Endothelial cell of umbilical vein (primary cell): Measurements from ENCODE around the gene BTG1. TPM values are rescaled to one million over a fixed set of nuclear protein-coding genes. Genes with fewer than 3 reads are reported as not detected.

Experiments
- BruUV-seq: library from RNA; stranded (reverse); fragments of 400-500 nt; replicated peaks from 2 replicates; lab custom pipeline; 2021; lab: Mats Ljungman, UMichigan
- CTCF ChIA-PET: fragments of 300-600, 350-600 bp; sonication (Branson Sonifier 250); formaldehyde crosslinking; loops from one replicate; lab custom pipeline; 2021; ENCODE audit warnings: antibody characterized with exemption, inconsistent platforms; lab: Charles Lee
- POLR2A ChIA-PET: fragments of 300-600, 350-600 bp; sonication (Branson Sonifier 250); formaldehyde crosslinking; loops from one replicate; lab custom pipeline; 2021; ENCODE audit warnings: antibody characterized with exemption, inconsistent platforms; lab: Charles Lee
- DNase-seq: peaks from one replicate; pipeline ENCODE4 v3.0.0-alpha.2; 2011; ENCODE audit warnings: low read depth, low spot score
- FAIRE-seq: peaks from 2 replicates; lab custom pipeline; 2011; peaks lifted over from hg19 to GRCh38; lab: Jason Lieb, UNC
- H2AFZ ChIP-seq: 2 replicates; pipeline ENCODE4 v1.6.0; 2012; ENCODE audit warnings: low read depth, low read length, control low read depth, inconsistent platforms
- H3K27ac ChIP-seq: 2 replicates; pipeline ENCODE4 v1.5.1; 2011; ENCODE audit warnings: low read depth, mild to moderate bottlenecking, control low read depth, low read length, moderate library complexity; ENCODE audit not compliant: insufficient read depth
- H3K27me3 ChIP-seq, 2 experiments: 2 replicates each; pipeline versions ENCODE4 v1.6.0 to v1.6.1; 2011; ENCODE audit warnings: low read length in 2 of 2, mixed read lengths in 1 of 2; ENCODE audit not compliant: control insufficient read depth in 2 of 2, insufficient read depth in 2 of 2
- H3K36me3 ChIP-seq, 2 experiments: 2 replicates in 1 of 2; 3 replicates in 1 of 2; pipeline ENCODE4 v1.5.1; 2011; ENCODE audit warnings: low read length in 2 of 2, mild to moderate bottlenecking in 1 of 2, moderate library complexity in 1 of 2; ENCODE audit not compliant: control insufficient read depth in 2 of 2, insufficient read depth in 2 of 2; ENCODE audit errors: extremely low read depth in 1 of 2
- H3K4me1 ChIP-seq: 3 replicates; pipeline ENCODE4 v1.5.1; 2011; ENCODE audit warnings: mild to moderate bottlenecking, low read length; ENCODE audit not compliant: control insufficient read depth, insufficient read depth; ENCODE audit errors: extremely low read depth
- H3K4me2 ChIP-seq: 2 replicates; pipeline ENCODE4 v1.6.1; 2011; ENCODE audit warnings: low read length, control low read depth, mixed read lengths; ENCODE audit not compliant: insufficient read depth
- H3K4me3 ChIP-seq, 3 experiments: fragments of 200-600 bp in 1 of 3; sonication (generic), shearing (Covaris generic) in 1 of 3; replicated peaks in 1 of 3; 2 replicates each; pipeline ENCODE4 v1.5.1; 2011 to 2016; ENCODE audit warnings: control low read depth in 3 of 3, low read length in 3 of 3, mild to moderate bottlenecking in 2 of 3, inconsistent platforms in 1 of 3, low read depth in 1 of 3, moderate library complexity in 1 of 3; ENCODE audit not compliant: insufficient read depth in 1 of 3
- H3K79me2 ChIP-seq: 2 replicates; pipeline ENCODE4 v1.6.0; 2012; ENCODE audit warnings: low read length, inconsistent platforms; ENCODE audit not compliant: control insufficient read depth, insufficient read depth
- H3K9ac ChIP-seq: replicated peaks from 2 replicates; pipeline ENCODE3; 2011; ENCODE audit warnings: low read length, control low read depth; ENCODE audit not compliant: insufficient read depth; ENCODE audit errors: extremely low read depth
- H3K9me1 ChIP-seq: replicated peaks from 3 replicates; pipeline ENCODE4 v1.6.0; 2011; ENCODE audit warnings: mild to moderate bottlenecking, low read length; ENCODE audit not compliant: control insufficient read depth, insufficient read depth; ENCODE audit errors: extremely low read depth
- H3K9me3 ChIP-seq: replicated peaks from 2 replicates; pipeline ENCODE4 v1.5.1; 2012; ENCODE audit warnings: low read length, inconsistent platforms; ENCODE audit not compliant: control insufficient read depth, insufficient read depth
- H4K20me1 ChIP-seq: replicated peaks from 2 replicates; pipeline ENCODE3; 2011; ENCODE audit warnings: mild to moderate bottlenecking, low read length; ENCODE audit not compliant: control insufficient read depth, insufficient read depth; ENCODE audit errors: extremely low read depth
- EZH2 ChIP-seq: IDR thresholded peaks from 2 replicates; pipeline ENCODE4 v1.6.1; 2012; ENCODE audit warnings: borderline replicate concordance, low read depth, mild to moderate bottlenecking, moderate library complexity, low read length, inconsistent platforms; ENCODE audit not compliant: severe bottlenecking
- FOS ChIP-seq: IDR thresholded peaks from 2 replicates; pipeline ENCODE4 v1.6.1; 2011; ENCODE audit warnings: mild to moderate bottlenecking, low read length, moderate library complexity, borderline replicate concordance; ENCODE audit not compliant: insufficient read depth
- GATA2 ChIP-seq: IDR thresholded peaks from 2 replicates; pipeline ENCODE4 v1.7.0; 2011; ENCODE audit warnings: low read depth, mild to moderate bottlenecking, moderate library complexity, mixed read lengths, low read length; ENCODE audit not compliant: insufficient read length, insufficient read depth
- JUN ChIP-seq: IDR thresholded peaks from 2 replicates; pipeline ENCODE4 v1.6.1; 2011; ENCODE audit warnings: borderline replicate concordance, low read depth; ENCODE audit not compliant: insufficient read length, insufficient read depth
- MYC ChIP-seq: IDR thresholded peaks from one replicate; pipeline ENCODE4 v1.6.1; 2011; ENCODE audit warnings: mild to moderate bottlenecking, low read depth, low read length
- POLR2A ChIP-seq: IDR thresholded peaks from 2 replicates; pipeline ENCODE4 v1.6.1; 2012; ENCODE audit warnings: low read depth, mild to moderate bottlenecking, control low read depth, low read length
- POLR2AphosphoS5 ChIP-seq: IDR thresholded peaks from 2 replicates; pipeline ENCODE4 v1.6.1; 2012; ENCODE audit warnings: low read depth, mild to moderate bottlenecking, control low read depth, low read length, moderate library complexity; ENCODE audit not compliant: insufficient read depth
- dilution Hi-C: fragments of 300-500 bp; cut with MboI; formaldehyde crosslinking; loops from one replicate; pipeline ENCODE4 v1.15.0; 2019; ENCODE audit warnings: low sequenced_read_pairs; ENCODE audit not compliant: extremely low pct_ligation_motif_present
- intact Hi-C: fragments of 100-400 bp; cut with micrococcal nuclease; formaldehyde crosslinking; loops from one replicate; pipeline ENCODE4 v1.10.0; 2022
- polyA plus RNA-seq, 4 experiments: library from polyadenylated mRNA; depleted of rRNA in 3 of 4; stranded (reverse) in 3 of 4; unstranded in 1 of 4; fragments of >200 nt; gene quantifications; 2 replicates each; pipeline versions ENCODE4 v1.2.1 to v1.2.3, GENCODE V29; 2011 to 2012; ENCODE audit warnings: missing spikeins in 1 of 4
- total RNA-seq: library from RNA; stranded (reverse); gene quantifications from 2 replicates; pipeline ENCODE4 v1.2.3, GENCODE V29; 2021
- TF ChIP-seq, protein P1 (sequence below): IDR thresholded peaks from 2 replicates; pipeline ENCODE4 v1.6.1; 2011; ENCODE audit not compliant: insufficient read depth, insufficient read length
- TF ChIP-seq, protein P2 (sequence below), 2 donors: IDR thresholded peaks; 1 replicate in 1 of 2; 2 replicates in 1 of 2; pipeline ENCODE4 v1.5.1; 2011; ENCODE audit warnings: low read length in 2 of 2, mild to moderate bottlenecking in 2 of 2, moderate library complexity in 2 of 2, control low read depth in 1 of 2, inconsistent platforms in 1 of 2, low read depth in 1 of 2; ENCODE audit not compliant: insufficient read depth in 1 of 2; ENCODE audit errors: extremely low read depth in 1 of 2

Gene BTG1
- total and polyA plus RNA-seq, 2 donors (not counting 3 experiments of a cell fraction or from before 2014, with no cell fraction given), result 42.8 to 104 TPM

DNA sequence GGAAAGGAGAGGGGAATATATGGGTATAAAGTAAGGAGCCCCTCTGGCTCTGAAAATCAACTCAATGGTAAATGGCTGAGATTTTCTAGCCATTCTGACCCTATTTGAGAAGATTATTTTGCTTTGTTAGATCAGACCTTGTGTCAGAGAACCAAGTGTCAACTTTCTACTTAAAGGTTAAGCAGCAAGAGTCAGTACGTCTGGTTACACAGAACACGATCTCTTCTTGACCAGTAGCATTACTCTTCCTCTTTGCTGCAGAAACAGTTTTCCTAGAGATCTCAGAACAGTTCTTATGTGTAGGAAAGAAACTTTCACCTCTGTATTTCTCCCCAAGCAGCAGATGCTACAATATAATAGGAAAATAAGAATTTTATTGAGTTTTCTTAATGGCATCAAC is 47.4 kb upstream of the BTG1 start:
- H3K9me1 ChIP-seq, result no peaks in the 10 kb centered on the region
- H3K27me3 ChIP-seq, result peaks cover 0 to 3% of the 10 kb centered on the region in 2 experiments
- CTCF ChIA-PET, result no interaction called here
- H3K4me3 ChIP-seq, result no peak overlapping the region
- H3K9ac ChIP-seq, result no peak overlapping the region
- no peaks in the 10 kb centered on the region for H4K20me1 ChIP-seq
- H3K4me2 ChIP-seq, result no peak overlapping the region
- H3K27ac ChIP-seq, result no peak overlapping the region
- no peaks in the 10 kb centered on the region for H3K79me2 ChIP-seq
- BruUV-seq, result no TSS peak
- H2AFZ ChIP-seq, result no peak overlapping the region
- POLR2A ChIA-PET, result no interaction called here
- no peaks in the 10 kb centered on the region for H3K4me1 ChIP-seq
- no peak for TF ChIP-seq EZH2
- TF ChIP-seq MYC, result no peak
- no peak for TF ChIP-seq FOS
- TF ChIP-seq, protein P1, sequence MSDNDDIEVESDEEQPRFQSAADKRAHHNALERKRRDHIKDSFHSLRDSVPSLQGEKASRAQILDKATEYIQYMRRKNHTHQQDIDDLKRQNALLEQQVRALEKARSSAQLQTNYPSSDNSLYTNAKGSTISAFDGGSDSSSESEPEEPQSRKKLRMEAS, result no peak
- TF ChIP-seq, protein P2, sequence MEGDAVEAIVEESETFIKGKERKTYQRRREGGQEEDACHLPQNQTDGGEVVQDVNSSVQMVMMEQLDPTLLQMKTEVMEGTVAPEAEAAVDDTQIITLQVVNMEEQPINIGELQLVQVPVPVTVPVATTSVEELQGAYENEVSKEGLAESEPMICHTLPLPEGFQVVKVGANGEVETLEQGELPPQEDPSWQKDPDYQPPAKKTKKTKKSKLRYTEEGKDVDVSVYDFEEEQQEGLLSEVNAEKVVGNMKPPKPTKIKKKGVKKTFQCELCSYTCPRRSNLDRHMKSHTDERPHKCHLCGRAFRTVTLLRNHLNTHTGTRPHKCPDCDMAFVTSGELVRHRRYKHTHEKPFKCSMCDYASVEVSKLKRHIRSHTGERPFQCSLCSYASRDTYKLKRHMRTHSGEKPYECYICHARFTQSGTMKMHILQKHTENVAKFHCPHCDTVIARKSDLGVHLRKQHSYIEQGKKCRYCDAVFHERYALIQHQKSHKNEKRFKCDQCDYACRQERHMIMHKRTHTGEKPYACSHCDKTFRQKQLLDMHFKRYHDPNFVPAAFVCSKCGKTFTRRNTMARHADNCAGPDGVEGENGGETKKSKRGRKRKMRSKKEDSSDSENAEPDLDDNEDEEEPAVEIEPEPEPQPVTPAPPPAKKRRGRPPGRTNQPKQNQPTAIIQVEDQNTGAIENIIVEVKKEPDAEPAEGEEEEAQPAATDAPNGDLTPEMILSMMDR (IDR thresholded peaks at IDR 0.05; ENCODE audit: extremely low read depth in 1 of 2, insufficient read depth in 1 of 2, low read depth in 1 of 2, low read length in 2 of 2), result no peak
- TF ChIP-seq GATA2, result no peak
- TF ChIP-seq JUN, result no peak
- no peak for TF ChIP-seq POLR2A
- TF ChIP-seq POLR2AphosphoS5, result no peak
- dilution Hi-C loops, result no loop called here
- H3K9me3 ChIP-seq, result no peaks in the 10 kb centered on the region
- FAIRE-seq, result no peak
- DNase-seq, result no peak
- H3K36me3 ChIP-seq, result no peaks in the 10 kb centered on the region
- intact Hi-C loops, result no loop called here
